ENCODE measurements around the gene ACVRL1.

The ACVRL1 gene

GRCh38 chr12:51915951-51916350 lies 8.6 kb downstream of the ACVRL1 start:
- FAIRE-seq (no peak), DNase-seq (ENCODE audit: low spot score) (no peak)

- no peak for DNase-seq (ENCODE audit: low spot score)
- FAIRE-seq = no peak
Observed at GRCh38 chr12:51917041-51917590, 9.8 kb downstream of the ACVRL1 start.

- no peak for DNase-seq (ENCODE audit: low spot score)
Observed at GRCh38 chr12:51917746-51918453, 10.6 kb downstream of the ACVRL1 start.

GRCh38 chr12:51920046-51920445 lies 12.7 kb downstream of the ACVRL1 start:
- FAIRE-seq = no peak
- DNase-seq (ENCODE audit: low spot score) = no peak

More at GRCh38 chr12:51917746-51918453, 10.6 kb downstream of the ACVRL1 start:
- no peak for FAIRE-seq

- DNase-seq (ENCODE audit: low spot score) (no peak), FAIRE-seq (no peak)
Observed at GRCh38 chr12:51921017-51921725, 13.9 kb downstream of the ACVRL1 start.

- DNase-seq (ENCODE audit: low spot score) (no peak), FAIRE-seq (no peak)
Observed at GRCh38 chr12:51922146-51922545, 14.8 kb downstream of the ACVRL1 start.

- no peak for DNase-seq (ENCODE audit: low spot score)
- FAIRE-seq = no peak
Observed at GRCh38 chr12:51922762-51923505, 15.6 kb downstream of the ACVRL1 start.

- FAIRE-seq (no peak), DNase-seq (ENCODE audit: low spot score) (no peak)
Observed at GRCh38 chr12:51923506-51924365, 16.4 kb downstream of the ACVRL1 start.

- no peak for DNase-seq (ENCODE audit: low spot score)
- no peak for FAIRE-seq
Observed at GRCh38 chr12:51924551-51925319, 17.4 kb downstream of the ACVRL1 start.

GRCh38 chr12:51925346-51926063 lies 18.2 kb downstream of the ACVRL1 start:
- DNase-seq (ENCODE audit: low spot score) (no peak), FAIRE-seq (no peak)

- FAIRE-seq (no peak), DNase-seq (ENCODE audit: low spot score) (no peak)
Observed at GRCh38 chr12:51926064-51926632, 18.8 kb downstream of the ACVRL1 start.

- FAIRE-seq (no peak), DNase-seq (ENCODE audit: low spot score) (no peak)
Observed at GRCh38 chr12:51926718-51927117, 19.4 kb downstream of the ACVRL1 start.

- FAIRE-seq (no peak), DNase-seq (ENCODE audit: low spot score) (no peak)
Observed at GRCh38 chr12:51932218-51933076, 25.1 kb downstream of the ACVRL1 start.

- FAIRE-seq (no peak), DNase-seq (ENCODE audit: low spot score) (no peak)
Observed at GRCh38 chr12:51934080-51934479, 26.8 kb downstream of the ACVRL1 start.

- no peak for DNase-seq (ENCODE audit: low spot score)
Observed at GRCh38 chr12:51937926-51938325, 30.6 kb downstream of the ACVRL1 start.

GRCh38 chr12:51938726-51939125 lies 31.4 kb downstream of the ACVRL1 start:
- DNase-seq (ENCODE audit: low spot score) (no peak), FAIRE-seq (no peak)

More at GRCh38 chr12:51937926-51938325, 30.6 kb downstream of the ACVRL1 start:
- FAIRE-seq = no peak

GRCh38 chr12:51941011-51941581 lies 33.8 kb downstream of the ACVRL1 start:
- no peak for FAIRE-seq
- no peak for DNase-seq (ENCODE audit: low spot score)

- DNase-seq (ENCODE audit: low spot score) = no peak
- FAIRE-seq = no peak
Observed at GRCh38 chr12:51941604-51942003, 34.3 kb downstream of the ACVRL1 start.
